ENCODE results near the gene NDC1. TPM values are rescaled to one million over a fixed set of nuclear protein-coding genes. Genes with fewer than 3 reads are reported as not detected.

Gene NDC1
- total and polyA plus RNA-seq, 2 of the 4 experiments (the other 2 are of a cell fraction): 11.8 to 33.9 TPM

DNA sequence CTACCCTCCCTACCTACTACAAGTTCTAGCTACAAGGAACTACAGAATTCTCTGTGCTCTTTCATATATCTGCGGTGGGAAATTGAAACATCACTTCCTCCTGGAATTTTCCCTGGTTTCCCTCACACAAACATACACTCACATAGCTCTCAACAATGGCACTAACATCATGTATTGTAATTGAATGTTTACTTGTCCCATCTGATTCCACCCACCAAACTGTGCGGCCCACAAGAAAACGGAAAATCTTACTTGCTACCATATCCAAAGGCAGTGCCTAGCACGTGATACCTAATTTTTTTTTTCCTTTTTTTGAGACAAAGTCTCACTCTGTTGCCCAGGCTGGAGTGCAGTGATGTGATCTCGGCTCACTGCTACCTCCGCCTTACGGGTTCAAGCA, 33.9 kb downstream of the NDC1 start:
- WGBS, 2 experiments (ENCODE audit: extremely low coverage in 2 of 2, insufficient read length in 1 of 2): 100% methylated on average over 1 of the region's 7 CpGs; no CpG with 5 or more reads in 1 of the 2 experiments

More for the DNA sequence above, 33.9 kb downstream of the NDC1 start:
- H3K4me1 ChIP-seq (ENCODE audit: control insufficient read depth, insufficient read depth, low read length): peaks cover 8% of the 10 kb centered on the region; the same call in 1 of the 2 replicates
- no peak overlapping the region for H4K5ac ChIP-seq (ENCODE audit: low read depth, low read length)
- no peak overlapping the region for H2AFZ ChIP-seq (replicated peaks; ENCODE audit: low read length, poor library complexity)
- in situ Hi-C loops (cut with MboI; ENCODE audit: low sequenced_read_pairs): no loop called here
- peak overlapping the region; percentile 58; the same call in 1 of the 2 replicates for H2AK5ac ChIP-seq (ENCODE audit: low read depth, low read length)
- TF ChIP-seq RFX5 (IDR thresholded peaks at IDR 0.05; ENCODE audit: low read depth, low read length) (no peak), POLR2A (IDR thresholded peaks at IDR 0.05; ENCODE audit: low read depth, low read length) (no peak), SMC3 (IDR thresholded peaks at IDR 0.05; ENCODE audit: low read depth, low read length) (no peak), CEBPB (IDR thresholded peaks at IDR 0.05; ENCODE audit: low read depth, low read length) (no peak), MAZ (IDR thresholded peaks at IDR 0.05; ENCODE audit: borderline replicate concordance, low read depth, low read length) (no peak), NFE2L2 (IDR thresholded peaks at IDR 0.05; ENCODE audit: low read depth, low read length) (no peak), RAD21 (IDR thresholded peaks at IDR 0.05; ENCODE audit: low read length) (no peak), BHLHE40 (IDR thresholded peaks at IDR 0.05; ENCODE audit: low read depth, low read length) (no peak), CHD1 (IDR thresholded peaks at IDR 0.05; ENCODE audit: low read depth, low read length) (no peak), MAFK (IDR thresholded peaks at IDR 0.05; ENCODE audit: low read depth, low read length) (no peak), FOS (IDR thresholded peaks at IDR 0.05; ENCODE audit: low read depth, low read length) (no peak), RCOR1 (IDR thresholded peaks at IDR 0.05; ENCODE audit: insufficient replicate concordance, low read length) (no peak), MXI1 (IDR thresholded peaks at IDR 0.05; ENCODE audit: borderline replicate concordance, low read depth, low read length) (no peak)
- TF ChIP-seq, protein P1, sequence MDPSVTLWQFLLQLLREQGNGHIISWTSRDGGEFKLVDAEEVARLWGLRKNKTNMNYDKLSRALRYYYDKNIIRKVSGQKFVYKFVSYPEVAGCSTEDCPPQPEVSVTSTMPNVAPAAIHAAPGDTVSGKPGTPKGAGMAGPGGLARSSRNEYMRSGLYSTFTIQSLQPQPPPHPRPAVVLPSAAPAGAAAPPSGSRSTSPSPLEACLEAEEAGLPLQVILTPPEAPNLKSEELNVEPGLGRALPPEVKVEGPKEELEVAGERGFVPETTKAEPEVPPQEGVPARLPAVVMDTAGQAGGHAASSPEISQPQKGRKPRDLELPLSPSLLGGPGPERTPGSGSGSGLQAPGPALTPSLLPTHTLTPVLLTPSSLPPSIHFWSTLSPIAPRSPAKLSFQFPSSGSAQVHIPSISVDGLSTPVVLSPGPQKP (IDR thresholded peaks at IDR 0.05; ENCODE audit: borderline replicate concordance, low read depth, low read length): no peak
- TF ChIP-seq, protein P2, sequence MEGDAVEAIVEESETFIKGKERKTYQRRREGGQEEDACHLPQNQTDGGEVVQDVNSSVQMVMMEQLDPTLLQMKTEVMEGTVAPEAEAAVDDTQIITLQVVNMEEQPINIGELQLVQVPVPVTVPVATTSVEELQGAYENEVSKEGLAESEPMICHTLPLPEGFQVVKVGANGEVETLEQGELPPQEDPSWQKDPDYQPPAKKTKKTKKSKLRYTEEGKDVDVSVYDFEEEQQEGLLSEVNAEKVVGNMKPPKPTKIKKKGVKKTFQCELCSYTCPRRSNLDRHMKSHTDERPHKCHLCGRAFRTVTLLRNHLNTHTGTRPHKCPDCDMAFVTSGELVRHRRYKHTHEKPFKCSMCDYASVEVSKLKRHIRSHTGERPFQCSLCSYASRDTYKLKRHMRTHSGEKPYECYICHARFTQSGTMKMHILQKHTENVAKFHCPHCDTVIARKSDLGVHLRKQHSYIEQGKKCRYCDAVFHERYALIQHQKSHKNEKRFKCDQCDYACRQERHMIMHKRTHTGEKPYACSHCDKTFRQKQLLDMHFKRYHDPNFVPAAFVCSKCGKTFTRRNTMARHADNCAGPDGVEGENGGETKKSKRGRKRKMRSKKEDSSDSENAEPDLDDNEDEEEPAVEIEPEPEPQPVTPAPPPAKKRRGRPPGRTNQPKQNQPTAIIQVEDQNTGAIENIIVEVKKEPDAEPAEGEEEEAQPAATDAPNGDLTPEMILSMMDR (conservative IDR thresholded peaks at IDR 0.05; ENCODE audit: low read depth, low read length): no peak
- TF ChIP-seq, protein P3, sequence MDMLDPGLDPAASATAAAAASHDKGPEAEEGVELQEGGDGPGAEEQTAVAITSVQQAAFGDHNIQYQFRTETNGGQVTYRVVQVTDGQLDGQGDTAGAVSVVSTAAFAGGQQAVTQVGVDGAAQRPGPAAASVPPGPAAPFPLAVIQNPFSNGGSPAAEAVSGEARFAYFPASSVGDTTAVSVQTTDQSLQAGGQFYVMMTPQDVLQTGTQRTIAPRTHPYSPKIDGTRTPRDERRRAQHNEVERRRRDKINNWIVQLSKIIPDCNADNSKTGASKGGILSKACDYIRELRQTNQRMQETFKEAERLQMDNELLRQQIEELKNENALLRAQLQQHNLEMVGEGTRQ (IDR thresholded peaks at IDR 0.05; ENCODE audit: low read depth, low read length): no peak
- H2BK20ac ChIP-seq (ENCODE audit: low read depth, low read length): no peak overlapping the region
- CTCF ChIA-PET: no interaction called here
- no peak overlapping the region for H2AK9ac ChIP-seq (replicated peaks; ENCODE audit: low read depth, low read length, poor library complexity)
- no peaks in the 10 kb centered on the region for H3K27me3 ChIP-seq (ENCODE audit: control insufficient read depth, insufficient read depth, low read length)
- no peak for ATAC-seq (ENCODE audit: low read depth)
- H3K36me3 ChIP-seq (ENCODE audit: control insufficient read depth, insufficient read depth, low read length): peaks cover 7% of the 10 kb centered on the region
- no peak overlapping the region for H3K4me3 ChIP-seq (ENCODE audit: insufficient read depth, low read depth, low read length)
- POLR2A ChIA-PET (ENCODE audit: unreplicated experiment): no interaction called here
- 0 out of 2 replicates have a peak, but pooled peaks cover 4% of the 10 kb centered on the region for H4K20me1 ChIP-seq (ENCODE audit: insufficient read depth, low read length)
- H3K9ac ChIP-seq (ENCODE audit: low read depth, low read length): no peak overlapping the region
- intact Hi-C loops (cut with micrococcal nuclease): no loop called here
- no peak overlapping the region for H2BK15ac ChIP-seq (ENCODE audit: low read depth, low read length)
- H2BK5ac ChIP-seq (ENCODE audit: low read depth, low read length, poor library complexity, severe bottlenecking): no peak overlapping the region
- peaks cover 4 to 14% of the 10 kb centered on the region in 2 experiments; a peak in 3 of 4 replicates for H3K79me1 ChIP-seq (ENCODE audit: low read depth in 1 of 2, low read length in 2 of 2)
- no peak overlapping the region for H3K23ac ChIP-seq (ENCODE audit: low read depth, low read length)
- no peak overlapping the region for H4K91ac ChIP-seq (ENCODE audit: insufficient read depth, low read depth, low read length)
- H3K18ac ChIP-seq (ENCODE audit: low read depth, low read length): no peak overlapping the region; the same call in 1 of the 2 replicates
- DNase-seq: no peak
- no peak overlapping the region for H2BK120ac ChIP-seq (ENCODE audit: low read depth, low read length)
- H3K4me2 ChIP-seq (ENCODE audit: low read depth, low read length): no peak overlapping the region
- no peak overlapping the region for H4K8ac ChIP-seq (ENCODE audit: low read depth in 2 of 2, low read length in 2 of 2)
- no peak overlapping the region for H3K56ac ChIP-seq (ENCODE audit: extremely low read depth, insufficient read depth, low read length)
- H3K9me3 ChIP-seq (ENCODE audit: control insufficient read depth, insufficient read depth, low read length): no peaks in the 10 kb centered on the region
- no peak overlapping the region for H3K27ac ChIP-seq (ENCODE audit: insufficient read depth, low read length)
- H3K9me1 ChIP-seq (ENCODE audit: insufficient read depth, low read length): peaks cover 9% of the 10 kb centered on the region; the same call in 1 of the 2 replicates
- dilution Hi-C loops (cut with HindIII; ENCODE audit: low sequenced_read_pairs, unreplicated experiment): no loop called here
- H3K4ac ChIP-seq (ENCODE audit: low read depth, low read length): no peak overlapping the region
- no TSS peak for BruUV-seq (replicated peaks)
- no peak overlapping the region for H3K14ac ChIP-seq (replicated peaks; ENCODE audit: low read depth, low read length)

All from IMR-90 (cell line).